PC-9 (cell line): ENCODE results near the gene EPB41L5. TPM values are rescaled to one million over a fixed set of nuclear protein-coding genes. Genes with fewer than 3 reads are reported as not detected.

Source experiments
- BruUV-seq: library from RNA; stranded (reverse); fragments of 400-500 nt; replicated peaks from 2 replicates; lab custom pipeline; 2021; lab: Mats Ljungman, UMichigan
- CTCF ChIA-PET: fragments of 300-600 bp; sonication (Branson Sonifier 250); formaldehyde crosslinking; loops from one replicate; lab custom pipeline; 2022; ENCODE audit warnings: antibody characterized with exemption; lab: Charles Lee
- POLR2A ChIA-PET: fragments of 300-600 bp; sonication (Branson Sonifier 250); formaldehyde crosslinking; loops from one replicate; lab custom pipeline; 2022; ENCODE audit warnings: antibody characterized with exemption; ENCODE audit not compliant: unreplicated experiment; lab: Charles Lee
- DNase-seq, 2 experiments: peaks; one replicate each; pipeline versions ENCODE4 v3.0.0 to v3.0.0-alpha.2; 2015 to 2022; ENCODE audit warnings: mixed read lengths in 1 of 2
- H2AFZ ChIP-seq: fragments of 200-600 bp; sonication (generic); 2 replicates; pipeline ENCODE4 v1.8.1; 2017; ENCODE audit warnings: antibody characterized with exemption
- H3F3A ChIP-seq: fragments of 200-600 bp; sonication (generic); 2 replicates; pipeline ENCODE4 v1.8.1; 2017; ENCODE audit warnings: antibody characterized with exemption, mild to moderate bottlenecking, low read depth; ENCODE audit not compliant: insufficient read depth
- H3K27ac ChIP-seq: fragments of 200-600 bp; sonication (generic); 2 replicates; pipeline ENCODE4 v1.6.1; 2016; ENCODE audit warnings: mixed run types
- H3K27me3 ChIP-seq: fragments of 200-600 bp; sonication (generic); 2 replicates; pipeline ENCODE4 v1.6.1; 2016; ENCODE audit warnings: low read depth, mixed run types; ENCODE audit not compliant: insufficient read depth
- H3K36me3 ChIP-seq: fragments of 200-600 bp; sonication (generic); 2 replicates; pipeline ENCODE4 v1.6.1; 2016; ENCODE audit warnings: low read depth, mixed run types
- H3K4me1 ChIP-seq: fragments of 200-600 bp; sonication (generic); replicated peaks from 2 replicates; pipeline ENCODE4 v1.6.1; 2016; ENCODE audit warnings: mixed run types; ENCODE audit not compliant: insufficient read depth
- H3K4me2 ChIP-seq: fragments of 200-600 bp; sonication (generic); 2 replicates; pipeline ENCODE4 v1.6.1; 2017; ENCODE audit warnings: mixed run types
- H3K4me3 ChIP-seq: fragments of 200-600 bp; sonication (generic); 2 replicates; pipeline ENCODE4 v1.6.1; 2016; ENCODE audit warnings: mixed run types
- H3K79me2 ChIP-seq: fragments of 200-600 bp; sonication (generic); 2 replicates; pipeline ENCODE4 v1.6.1; 2017; ENCODE audit warnings: low read depth, mixed run types
- H3K9me2 ChIP-seq: fragments of 200-600 bp; sonication (generic); 2 replicates; pipeline ENCODE4 v1.8.1; 2017; ENCODE audit warnings: mild to moderate bottlenecking; ENCODE audit not compliant: insufficient read depth
- H3K9me3 ChIP-seq: fragments of 200-600 bp; sonication (generic); 2 replicates; pipeline ENCODE4 v1.8.1; 2016; ENCODE audit warnings: low read depth; ENCODE audit not compliant: insufficient read depth
- H4K20me1 ChIP-seq: fragments of 200-600 bp; sonication (generic); 2 replicates; pipeline ENCODE4 v1.8.1; 2017; ENCODE audit not compliant: insufficient read depth
- EZH2 ChIP-seq: fragments of 200-600 bp; sonication (generic); IDR thresholded peaks from 2 replicates; pipeline ENCODE4 v1.8.0; 2017; ENCODE audit warnings: antibody characterized with exemption, low read depth
- intact Hi-C: fragments of 100-400 bp; cut with micrococcal nuclease; formaldehyde crosslinking; loops from one replicate; pipeline ENCODE4 v1.10.0; 2022; ENCODE audit not compliant: unreplicated experiment
- total RNA-seq: library from RNA; stranded (reverse); gene quantifications from 2 replicates; pipeline ENCODE4 v1.2.3, GENCODE V29; 2021
- TF ChIP-seq, protein P1 (sequence below): fragments of 200-600 bp; sonication (generic); conservative IDR thresholded peaks from 2 replicates; pipeline ENCODE4 v1.6.1; 2017; ENCODE audit warnings: mixed run types, antibody characterized with exemption, mild to moderate bottlenecking, moderate library complexity

Gene EPB41L5
- total RNA-seq, 1 experiment from 2014 or later, result 18.4 TPM

DNA sequence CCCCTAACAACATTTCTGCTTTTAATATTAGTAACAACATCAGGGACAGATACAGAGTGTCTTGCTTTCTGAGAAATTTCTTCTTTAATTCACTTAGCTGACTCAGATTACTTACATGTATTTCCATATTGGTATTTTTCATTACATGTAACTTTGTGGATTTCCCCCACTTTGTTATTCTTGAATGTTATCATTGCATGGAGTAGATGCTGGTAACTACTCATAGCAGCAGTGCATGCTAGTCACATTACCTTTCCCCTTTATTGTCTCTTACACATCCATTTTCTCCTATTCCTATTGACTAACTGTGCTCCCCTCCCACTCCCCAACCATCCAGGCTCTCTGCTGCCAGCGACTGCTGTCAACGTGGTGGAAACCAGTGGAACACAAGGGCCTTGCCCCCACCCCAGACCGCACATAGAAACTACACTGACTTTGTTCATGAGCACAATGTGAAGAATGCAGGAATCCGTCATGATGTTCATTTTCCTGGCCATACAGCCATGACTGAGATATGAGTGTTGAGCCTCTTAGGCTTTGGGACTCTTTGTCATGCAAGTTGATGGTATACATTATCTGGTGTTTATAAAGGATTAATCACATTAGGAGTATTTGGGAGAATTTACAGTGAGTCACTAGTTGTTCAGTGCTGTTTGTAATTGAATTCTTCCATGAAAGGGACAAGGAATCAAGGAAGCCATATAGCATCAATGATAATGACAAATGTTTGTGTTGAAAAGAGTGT lies 91.0 kb downstream of the EPB41L5 start:
- peaks cover 17% of the 10 kb centered on the region for H3F3A ChIP-seq
- ChIA-PET CTCF (no interaction called here), POLR2A (no interaction called here)
- no peaks in the 10 kb centered on the region for H3K9me3 ChIP-seq
- no peaks in the 10 kb centered on the region for H4K20me1 ChIP-seq
- TF ChIP-seq, protein P1, sequence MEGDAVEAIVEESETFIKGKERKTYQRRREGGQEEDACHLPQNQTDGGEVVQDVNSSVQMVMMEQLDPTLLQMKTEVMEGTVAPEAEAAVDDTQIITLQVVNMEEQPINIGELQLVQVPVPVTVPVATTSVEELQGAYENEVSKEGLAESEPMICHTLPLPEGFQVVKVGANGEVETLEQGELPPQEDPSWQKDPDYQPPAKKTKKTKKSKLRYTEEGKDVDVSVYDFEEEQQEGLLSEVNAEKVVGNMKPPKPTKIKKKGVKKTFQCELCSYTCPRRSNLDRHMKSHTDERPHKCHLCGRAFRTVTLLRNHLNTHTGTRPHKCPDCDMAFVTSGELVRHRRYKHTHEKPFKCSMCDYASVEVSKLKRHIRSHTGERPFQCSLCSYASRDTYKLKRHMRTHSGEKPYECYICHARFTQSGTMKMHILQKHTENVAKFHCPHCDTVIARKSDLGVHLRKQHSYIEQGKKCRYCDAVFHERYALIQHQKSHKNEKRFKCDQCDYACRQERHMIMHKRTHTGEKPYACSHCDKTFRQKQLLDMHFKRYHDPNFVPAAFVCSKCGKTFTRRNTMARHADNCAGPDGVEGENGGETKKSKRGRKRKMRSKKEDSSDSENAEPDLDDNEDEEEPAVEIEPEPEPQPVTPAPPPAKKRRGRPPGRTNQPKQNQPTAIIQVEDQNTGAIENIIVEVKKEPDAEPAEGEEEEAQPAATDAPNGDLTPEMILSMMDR, result no peak
- TF ChIP-seq EZH2, result no peak
- BruUV-seq, result no TSS peak
- H3K9me2 ChIP-seq, result no peaks in the 10 kb centered on the region
- H3K36me3 ChIP-seq, result no peaks in the 10 kb centered on the region
- H3K4me1 ChIP-seq, result peaks cover 18% of the 10 kb centered on the region
- no peak overlapping the region for H3K27ac ChIP-seq
- no peak for DNase-seq
- H2AFZ ChIP-seq, result no peak overlapping the region
- no peaks in the 10 kb centered on the region for H3K79me2 ChIP-seq
- H3K4me3 ChIP-seq, result no peak overlapping the region
- no peaks in the 10 kb centered on the region for H3K27me3 ChIP-seq
- no peak overlapping the region for H3K4me2 ChIP-seq
- intact Hi-C loops, result no loop called here

DNA sequence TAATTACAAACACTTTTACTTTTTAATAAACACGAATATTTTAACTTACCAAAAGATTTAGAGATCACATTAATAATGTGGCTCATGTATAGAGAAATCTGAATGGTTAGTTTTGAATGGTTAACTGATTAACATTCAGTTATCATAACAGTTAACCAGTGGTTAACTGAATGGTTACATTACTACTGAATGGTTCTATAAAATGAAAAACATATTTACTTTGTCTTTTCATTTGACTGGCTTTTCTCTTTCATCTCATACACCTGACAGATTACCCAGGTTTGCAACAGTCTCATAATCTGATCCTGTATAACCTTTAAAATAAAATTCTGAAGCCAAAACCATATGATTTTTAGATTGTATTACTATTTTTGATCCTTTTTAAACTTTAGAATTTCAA lies 91.9 kb downstream of the EPB41L5 start:
- Histone ChIP-seq H3K4me3 (no peak overlapping the region), H3K27ac (no peak overlapping the region), H3K9me3 (no peaks in the 10 kb centered on the region), H3K4me2 (no peak overlapping the region), H3K79me2 (no peaks in the 10 kb centered on the region), H3K36me3 (no peaks in the 10 kb centered on the region), H2AFZ (no peak overlapping the region), H3K4me1 (peaks cover 27% of the 10 kb centered on the region), H3K27me3 (no peaks in the 10 kb centered on the region), H3F3A (peaks cover 21% of the 10 kb centered on the region), H3K9me2 (no peaks in the 10 kb centered on the region), H4K20me1 (no peaks in the 10 kb centered on the region)
- ChIA-PET CTCF (no interaction called here), POLR2A (no interaction called here)
- TF ChIP-seq EZH2, result no peak
- TF ChIP-seq, protein P1, result no peak
- intact Hi-C loops, result loop anchor here (5.0 kb wide), 1 partner anchor 347 kb away; the partner anchor contains the start of gene PTPN4
- DNase-seq, result no peak
- BruUV-seq, result no TSS peak

DNA sequence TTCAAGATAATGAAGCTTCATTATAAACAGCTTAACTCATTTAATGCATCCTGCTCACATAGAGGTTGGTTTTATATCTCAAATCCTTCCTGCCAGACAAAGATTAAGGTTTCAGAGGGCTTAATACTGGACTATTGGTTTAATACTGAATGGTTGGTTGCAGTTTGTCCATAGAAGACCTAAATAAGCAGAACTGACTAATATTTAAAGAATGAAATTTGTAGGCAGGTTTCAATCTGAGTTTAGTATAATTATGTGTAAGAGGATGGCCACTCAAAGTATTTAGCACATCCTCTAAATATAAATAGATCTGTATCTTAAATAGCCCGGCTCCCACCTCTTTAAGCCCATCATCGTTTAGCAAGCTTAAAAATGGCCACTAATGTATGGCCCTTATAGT lies 92.5 kb downstream of the EPB41L5 start:
- intact Hi-C loops, result loop anchor here (5.0 kb wide), 1 partner anchor 348 kb away; the partner anchor contains the start of gene PTPN4

More for the DNA sequence above, 92.5 kb downstream of the EPB41L5 start:
- no peak overlapping the region for H3K4me3 ChIP-seq
- no peaks in the 10 kb centered on the region for H3K9me2 ChIP-seq
- H3K4me1 ChIP-seq, result peaks cover 32% of the 10 kb centered on the region
- no TSS peak for BruUV-seq
- no peak overlapping the region for H2AFZ ChIP-seq
- no peaks in the 10 kb centered on the region for H3K27me3 ChIP-seq
- POLR2A ChIA-PET, result no interaction called here
- CTCF ChIA-PET, result no interaction called here
- no peaks in the 10 kb centered on the region for H3K36me3 ChIP-seq
- no peaks in the 10 kb centered on the region for H3K9me3 ChIP-seq
- H3F3A ChIP-seq, result peaks cover 21% of the 10 kb centered on the region
- H3K4me2 ChIP-seq, result no peak overlapping the region
- no peak overlapping the region for H3K27ac ChIP-seq
- no peaks in the 10 kb centered on the region for H3K79me2 ChIP-seq
- TF ChIP-seq, protein P1, result no peak
- no peak for TF ChIP-seq EZH2
- H4K20me1 ChIP-seq, result no peaks in the 10 kb centered on the region
- DNase-seq, result no peak
